Cardiac atrium fibroblast (primary cell): ENCODE measurements around the gene NUP160. TPM values are rescaled to one million over a fixed set of nuclear protein-coding genes. Genes with fewer than 3 reads are reported as not detected.

Experiments used
- total RNA-seq: library from RNA; depleted of rRNA; stranded (reverse); fragments of >200 nt; gene quantifications from 2 replicates; pipeline ENCODE4 v1.2.3, GENCODE V29; 2015

The NUP160 gene, protein sequence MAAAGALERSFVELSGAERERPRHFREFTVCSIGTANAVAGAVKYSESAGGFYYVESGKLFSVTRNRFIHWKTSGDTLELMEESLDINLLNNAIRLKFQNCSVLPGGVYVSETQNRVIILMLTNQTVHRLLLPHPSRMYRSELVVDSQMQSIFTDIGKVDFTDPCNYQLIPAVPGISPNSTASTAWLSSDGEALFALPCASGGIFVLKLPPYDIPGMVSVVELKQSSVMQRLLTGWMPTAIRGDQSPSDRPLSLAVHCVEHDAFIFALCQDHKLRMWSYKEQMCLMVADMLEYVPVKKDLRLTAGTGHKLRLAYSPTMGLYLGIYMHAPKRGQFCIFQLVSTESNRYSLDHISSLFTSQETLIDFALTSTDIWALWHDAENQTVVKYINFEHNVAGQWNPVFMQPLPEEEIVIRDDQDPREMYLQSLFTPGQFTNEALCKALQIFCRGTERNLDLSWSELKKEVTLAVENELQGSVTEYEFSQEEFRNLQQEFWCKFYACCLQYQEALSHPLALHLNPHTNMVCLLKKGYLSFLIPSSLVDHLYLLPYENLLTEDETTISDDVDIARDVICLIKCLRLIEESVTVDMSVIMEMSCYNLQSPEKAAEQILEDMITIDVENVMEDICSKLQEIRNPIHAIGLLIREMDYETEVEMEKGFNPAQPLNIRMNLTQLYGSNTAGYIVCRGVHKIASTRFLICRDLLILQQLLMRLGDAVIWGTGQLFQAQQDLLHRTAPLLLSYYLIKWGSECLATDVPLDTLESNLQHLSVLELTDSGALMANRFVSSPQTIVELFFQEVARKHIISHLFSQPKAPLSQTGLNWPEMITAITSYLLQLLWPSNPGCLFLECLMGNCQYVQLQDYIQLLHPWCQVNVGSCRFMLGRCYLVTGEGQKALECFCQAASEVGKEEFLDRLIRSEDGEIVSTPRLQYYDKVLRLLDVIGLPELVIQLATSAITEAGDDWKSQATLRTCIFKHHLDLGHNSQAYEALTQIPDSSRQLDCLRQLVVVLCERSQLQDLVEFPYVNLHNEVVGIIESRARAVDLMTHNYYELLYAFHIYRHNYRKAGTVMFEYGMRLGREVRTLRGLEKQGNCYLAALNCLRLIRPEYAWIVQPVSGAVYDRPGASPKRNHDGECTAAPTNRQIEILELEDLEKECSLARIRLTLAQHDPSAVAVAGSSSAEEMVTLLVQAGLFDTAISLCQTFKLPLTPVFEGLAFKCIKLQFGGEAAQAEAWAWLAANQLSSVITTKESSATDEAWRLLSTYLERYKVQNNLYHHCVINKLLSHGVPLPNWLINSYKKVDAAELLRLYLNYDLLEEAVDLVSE (N-terminal part only)
- total RNA-seq, result 10.3 and 16.8 TPM in 2 replicates

DNA sequence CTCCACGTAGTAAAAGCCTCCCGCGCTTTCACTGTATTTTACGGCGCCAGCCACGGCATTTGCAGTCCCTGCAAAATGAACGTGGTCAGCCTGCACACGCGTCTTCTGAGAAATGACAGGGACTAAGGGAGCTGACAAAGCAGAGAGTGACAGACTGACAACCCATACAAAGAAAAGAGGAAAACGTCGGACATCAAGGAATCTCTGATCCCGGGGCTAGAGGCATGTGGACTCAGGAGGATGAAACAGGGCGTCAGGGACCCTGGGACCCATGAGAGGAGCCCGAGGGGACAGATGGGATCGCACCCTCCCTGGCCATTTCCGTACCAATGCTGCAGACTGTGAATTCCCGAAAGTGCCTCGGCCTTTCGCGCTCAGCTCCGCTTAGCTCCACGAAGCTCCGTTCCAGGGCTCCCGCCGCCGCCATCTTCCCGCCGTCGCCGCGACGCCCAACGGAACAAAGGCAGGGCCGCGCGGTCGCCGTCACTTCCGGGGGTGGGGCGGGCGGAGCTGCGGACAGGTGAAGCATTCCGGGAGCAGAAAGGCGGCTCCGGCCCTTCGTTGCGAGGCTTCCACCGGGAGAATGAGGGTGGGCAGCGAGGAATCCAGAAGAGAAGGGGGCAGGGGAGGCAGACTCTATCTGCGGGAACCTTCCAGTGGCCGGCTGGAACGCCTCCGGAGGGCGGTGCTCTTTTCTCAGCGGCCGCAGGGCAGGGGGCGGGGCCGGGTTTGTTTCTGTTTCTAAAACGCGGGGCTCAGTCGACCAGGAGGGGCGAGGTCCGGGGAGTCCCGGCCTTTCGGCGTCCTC lies at the start of gene NUP160:
TSS of gene NUP160 (minus strand) at position 459 of the 808 bp plus-strand sequence. CDS start at position 427, 32 bp downstream.

Other genes with a start within 250 kb of the NUP160 start
- 65.9 and 88.0 TPM in 2 replicates for gene MTCH2, start 205.8 kb downstream of the NUP160 start, total RNA-seq
- gene AGBL2, start 133.0 kb downstream of the NUP160 start, total RNA-seq, result 1.6 TPM in 1 of 2 replicates, not detected in the other
- gene FNBP4, start 81.0 kb downstream of the NUP160 start, total RNA-seq, result 22.8 and 79.3 TPM in 2 replicates
- 7.3 and 9.2 TPM in 2 replicates for gene PTPRJ, start 132.2 kb upstream of the NUP160 start, total RNA-seq